Kidney (tissue), 22 donors: ENCODE data around the gene PFKFB3. TPM values are rescaled to one million over a fixed set of nuclear protein-coding genes. Genes with fewer than 3 reads are reported as not detected.

Experiments used
- DNase-seq, 5 donors: peaks; one replicate each; pipeline ENCODE4 v3.0.0-alpha.2; 2013 to 2020
- FAIRE-seq: peaks from 2 replicates; lab custom pipeline; 2012; peaks lifted over from hg19 to GRCh38; lab: Jason Lieb, UNC
- H3K27ac ChIP-seq, 2 donors: one replicate each; pipeline ENCODE4 v1.7.0; 2013; ENCODE audit warnings: low read depth in 2 of 2, low read length in 2 of 2, inconsistent platforms in 1 of 2
- H3K27me3 ChIP-seq: one replicate; pipeline ENCODE4 v1.7.1; 2013; ENCODE audit warnings: low read length, inconsistent platforms; ENCODE audit not compliant: control insufficient read depth, insufficient read depth
- H3K36me3 ChIP-seq, 3 donors: one replicate each; pipeline versions ENCODE4 v1.7.0 to v1.7.1; 2013; ENCODE audit warnings: low read length in 3 of 3, control low read depth in 1 of 3, inconsistent platforms in 1 of 3; ENCODE audit not compliant: insufficient read depth in 3 of 3, control insufficient read depth in 2 of 3
- H3K4me1 ChIP-seq, 3 donors: one replicate each; pipeline versions ENCODE4 v1.7.0 to v1.7.1; 2013; ENCODE audit warnings: low read length in 3 of 3, inconsistent platforms in 1 of 3, low read depth in 1 of 3; ENCODE audit not compliant: control insufficient read depth in 2 of 3, insufficient read depth in 2 of 3
- H3K4me3 ChIP-seq, 3 donors: one replicate each; pipeline versions ENCODE4 v1.7.0 to v1.8.1; 2013; ENCODE audit warnings: low read length in 3 of 3, control low read depth in 1 of 3, inconsistent platforms in 1 of 3
- H3K9ac ChIP-seq, 3 donors: one replicate each; pipeline versions ENCODE4 v1.7.0 to v1.7.1; 2013; ENCODE audit warnings: low read length in 3 of 3, control low read depth in 1 of 3, inconsistent platforms in 1 of 3
- H3K9me3 ChIP-seq, 3 donors: one replicate each; pipeline versions ENCODE4 v1.7.0 to v1.7.1; 2013; ENCODE audit warnings: low read length in 3 of 3, control low read depth in 1 of 3, inconsistent platforms in 1 of 3; ENCODE audit not compliant: control insufficient read depth in 2 of 3, insufficient read depth in 1 of 3
- intact Hi-C: fragments of 100-400 bp; cut with DNase I; formaldehyde crosslinking; loops from one replicate; pipeline ENCODE4 v1.11.1; 2022
- long read RNA-seq, 10 donors: library from polyadenylated mRNA in 1 of 10; unstranded in 1 of 10; transcript quantifications; one replicate each; pipeline ENCODE4 v2.0.0 and lab custom pipeline, GENCODE V29; 2021 to 2026
- polyA plus RNA-seq: library from polyadenylated mRNA; stranded (reverse); fragments of 350-450 nt; fragmentation: Illumina TruSeq; extraction: RNeasy Lipid Tissue Mini Kit (QIAGEN cat#74804); gene quantifications from one replicate; pipeline ENCODE4 v1.2.3, GENCODE V29; 2014; ENCODE audit warnings: low read depth, low replicate concordance; ENCODE audit not compliant: insufficient read depth
- total RNA-seq: library from RNA; stranded (reverse); fragmentation: NEBNext Ultra II Directional; extraction: Animal tissue kit (Norgen Biotek cat#: 25700); gene quantifications from one replicate; pipeline ENCODE4 v1.2.1, GENCODE V29; 2021
- TF ChIP-seq, protein P1 (sequence below): IDR thresholded peaks from 3 replicates; pipeline ENCODE4 v1.5.1; 2012; ENCODE audit warnings: mild to moderate bottlenecking, moderate library complexity, borderline replicate concordance; ENCODE audit not compliant: insufficient read depth; ENCODE audit errors: extremely low read depth
- donor health status: control.
- donor health status: control.
- donor health status: control.
- donor health status: control.
- donor health status: control.
- donor health status: DM: yes; HTN: yes; CAD: no.
- donor health status: Normal renal cell carcinoma (clear cell type).

The PFKFB3 gene
- total RNA-seq (141 TPM), polyA plus RNA-seq (34.9 TPM)
- long read RNA-seq, donor 1, full-length matches to known transcripts: 4 of 4 reads
- long read RNA-seq, donor 1, partial matches to known transcripts: 0 of 4 reads
- long read RNA-seq, donor 1, other reads (novel, unspliced or antisense): 0 of 4 reads
- long read RNA-seq, donor 2, full-length matches to known transcripts: 4 of 4 reads
- long read RNA-seq, donor 2, partial matches to known transcripts: 0 of 4 reads
- long read RNA-seq, donor 2, other reads (novel, unspliced or antisense): 0 of 4 reads
- long read RNA-seq, donor 3: 0 reads
- long read RNA-seq, donor 4, full-length matches to known transcripts: 4 of 4 reads
- long read RNA-seq, donor 4, partial matches to known transcripts: 0 of 4 reads
- long read RNA-seq, donor 4, other reads (novel, unspliced or antisense): 0 of 4 reads
- long read RNA-seq, donor 5: 0 reads
- long read RNA-seq, donor 6, full-length matches to known transcripts: 1 of 1 reads
- long read RNA-seq, donor 6, partial matches to known transcripts: 0 of 1 reads
- long read RNA-seq, donor 6, other reads (novel, unspliced or antisense): 0 of 1 reads
- long read RNA-seq, donor 7, full-length matches to known transcripts: 14 of 53 reads
- long read RNA-seq, donor 7, partial matches to known transcripts: 7 of 53 reads
- long read RNA-seq, donor 7, other reads (novel, unspliced or antisense): 32 of 53 reads
- long read RNA-seq, donor 8, full-length matches to known transcripts: 1 of 1 reads
- long read RNA-seq, donor 8, partial matches to known transcripts: 0 of 1 reads
- long read RNA-seq, donor 8, other reads (novel, unspliced or antisense): 0 of 1 reads
- long read RNA-seq, donor 9: 0 reads
- long read RNA-seq, donor 10: 0 reads

DNA sequence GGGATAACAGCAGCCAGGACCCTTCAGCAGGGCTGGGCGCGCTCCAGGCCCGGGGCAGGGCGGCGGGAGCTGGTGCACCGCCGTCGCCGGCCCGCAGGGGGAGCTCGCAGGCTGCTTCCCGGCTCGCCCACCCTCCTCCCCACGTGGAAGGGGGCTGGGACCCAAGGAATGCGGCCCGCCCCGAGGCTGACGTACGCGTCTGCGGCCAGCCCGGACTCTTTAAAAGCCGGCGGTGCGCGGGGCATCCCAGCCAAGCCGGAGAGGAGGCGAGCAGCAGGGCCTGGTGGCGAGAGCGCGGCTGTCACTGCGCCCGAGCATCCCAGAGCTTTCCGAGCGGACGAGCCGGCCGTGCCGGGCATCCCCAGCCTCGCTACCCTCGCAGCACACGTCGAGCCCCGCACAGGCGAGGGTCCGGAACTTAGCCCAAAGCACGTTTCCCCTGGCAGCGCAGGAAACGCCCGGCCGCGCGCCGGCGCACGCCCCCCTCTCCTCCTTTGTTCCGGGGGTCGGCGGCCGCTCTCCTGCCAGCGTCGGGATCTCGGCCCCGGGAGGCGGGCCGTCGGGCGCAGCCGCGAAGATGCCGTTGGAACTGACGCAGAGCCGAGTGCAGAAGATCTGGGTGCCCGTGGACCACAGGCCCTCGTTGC lies at the start of gene PFKFB3:
PFKFB3 (plus strand) TSS at position 249 of the 647 bp plus-strand sequence; CDS start at position 578, 329 bp downstream.
- Histone ChIP-seq H3K9ac (peak within 1 kb of the TSS; percentile 69 to 85 (median 69)), H3K27ac (peak within 1 kb of the TSS; percentile 83 to 88), H3K36me3 (no peaks in the 10 kb centered on the region), H3K9me3 (no peaks in the 10 kb centered on the region), H3K4me1 (peaks cover 0 to 26% (median 6%) of the 10 kb centered on the region in 3 donors), H3K4me3 (peak within 1 kb of the TSS; percentile 77 to 80 (median 78)), H3K27me3 (no peaks in the 10 kb centered on the region)
- intact Hi-C loops: no loop called here
- TF ChIP-seq, protein P1, sequence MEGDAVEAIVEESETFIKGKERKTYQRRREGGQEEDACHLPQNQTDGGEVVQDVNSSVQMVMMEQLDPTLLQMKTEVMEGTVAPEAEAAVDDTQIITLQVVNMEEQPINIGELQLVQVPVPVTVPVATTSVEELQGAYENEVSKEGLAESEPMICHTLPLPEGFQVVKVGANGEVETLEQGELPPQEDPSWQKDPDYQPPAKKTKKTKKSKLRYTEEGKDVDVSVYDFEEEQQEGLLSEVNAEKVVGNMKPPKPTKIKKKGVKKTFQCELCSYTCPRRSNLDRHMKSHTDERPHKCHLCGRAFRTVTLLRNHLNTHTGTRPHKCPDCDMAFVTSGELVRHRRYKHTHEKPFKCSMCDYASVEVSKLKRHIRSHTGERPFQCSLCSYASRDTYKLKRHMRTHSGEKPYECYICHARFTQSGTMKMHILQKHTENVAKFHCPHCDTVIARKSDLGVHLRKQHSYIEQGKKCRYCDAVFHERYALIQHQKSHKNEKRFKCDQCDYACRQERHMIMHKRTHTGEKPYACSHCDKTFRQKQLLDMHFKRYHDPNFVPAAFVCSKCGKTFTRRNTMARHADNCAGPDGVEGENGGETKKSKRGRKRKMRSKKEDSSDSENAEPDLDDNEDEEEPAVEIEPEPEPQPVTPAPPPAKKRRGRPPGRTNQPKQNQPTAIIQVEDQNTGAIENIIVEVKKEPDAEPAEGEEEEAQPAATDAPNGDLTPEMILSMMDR: peak; percentile 84
- no peak for FAIRE-seq
- peak; percentile 97 to 99 (median 97) for DNase-seq

DNA sequence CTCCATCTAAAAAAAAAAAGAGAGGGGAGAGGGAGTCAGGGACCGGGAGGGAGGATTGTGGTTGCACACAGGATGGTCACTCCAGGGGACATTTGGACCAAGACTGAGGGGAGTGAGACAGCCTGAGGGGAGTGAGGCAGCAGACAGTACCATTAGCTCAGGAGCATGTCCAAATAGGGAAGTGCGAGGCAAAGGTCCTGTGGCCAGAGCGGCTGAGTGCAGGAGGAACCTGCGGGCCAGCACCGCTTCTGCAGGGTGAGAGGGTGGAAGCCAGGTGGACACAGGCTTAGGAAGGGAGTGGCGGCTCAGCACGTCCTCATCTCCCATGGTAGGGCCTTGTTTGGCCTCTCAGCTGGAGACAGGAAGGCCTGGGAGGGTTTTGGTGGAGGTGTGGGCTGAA lies 48.9 kb upstream of the PFKFB3 start:
- H3K36me3 ChIP-seq: no peaks in the 10 kb centered on the region
- H3K27me3 ChIP-seq: no peaks in the 10 kb centered on the region
- FAIRE-seq (no peak), DNase-seq (no peak)
- H3K4me3 ChIP-seq: no peak overlapping the region
- TF ChIP-seq, protein P1: no peak
- intact Hi-C loops: no loop called here
- peaks cover 0 to 7% (median 0%) of the 10 kb centered on the region in 3 donors for H3K4me1 ChIP-seq
- H3K9me3 ChIP-seq: no peaks in the 10 kb centered on the region
- no peak overlapping the region for H3K9ac ChIP-seq
- no peak overlapping the region for H3K27ac ChIP-seq

DNA sequence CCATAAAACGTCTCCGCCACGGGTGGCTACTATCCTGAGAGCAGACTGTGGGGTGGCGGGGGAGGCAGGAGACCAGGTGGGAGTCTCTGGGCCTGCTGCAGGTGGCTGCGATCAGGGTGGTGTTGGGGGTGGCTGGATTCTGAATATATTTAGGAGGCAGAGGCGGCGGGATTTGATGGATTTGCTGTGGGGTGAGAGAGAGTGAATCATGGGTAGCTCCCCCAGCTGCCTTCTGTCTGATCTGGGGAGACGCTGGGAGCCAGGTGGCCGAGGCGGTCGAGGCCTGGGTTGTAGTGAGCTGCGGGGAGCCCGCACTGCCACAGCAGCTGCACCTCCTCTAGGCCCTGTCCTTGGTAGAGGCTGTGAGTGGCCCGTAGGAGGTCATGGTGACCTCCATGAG lies 48.2 kb upstream of the PFKFB3 start:
- FAIRE-seq (no peak), DNase-seq (no peak)
- Histone ChIP-seq H3K9me3 (no peaks in the 10 kb centered on the region), H3K27ac (no peak overlapping the region), H3K4me3 (no peak overlapping the region), H3K36me3 (no peaks in the 10 kb centered on the region), H3K27me3 (no peaks in the 10 kb centered on the region), H3K4me1 (peaks cover 0 to 7% (median 0%) of the 10 kb centered on the region in 3 donors), H3K9ac (no peak overlapping the region)
- intact Hi-C loops: no loop called here
- TF ChIP-seq, protein P1: no peak
